Prostate gland (tissue), 2 donors: ENCODE data around the gene METAP2. TPM values are rescaled to one million over a fixed set of nuclear protein-coding genes. Genes with fewer than 3 reads are reported as not detected.
"Not testable (repeated sequence)": the region's sequence is repeated elsewhere in the genome, so short reads cannot be mapped to it uniquely, and the experiment has no call there.

Source experiments
- DNase-seq: peaks from one replicate; pipeline ENCODE4 v3.0.0-alpha.2; 2019; ENCODE audit warnings: low spot score
- H3K27ac ChIP-seq, 2 donors: fragments of 200-600 bp; sonication (generic); 2 replicates each; pipeline ENCODE4 v1.5.1; 2017 to 2019
- H3K27me3 ChIP-seq: fragments of 200-600 bp; sonication (generic); replicated peaks from 2 replicates; pipeline ENCODE4 v1.5.1; 2019; ENCODE audit not compliant: insufficient read depth
- H3K36me3 ChIP-seq, 2 donors: fragments of 200-600 bp; sonication (generic); 1 replicate in 1 of 2; 2 replicates in 1 of 2; pipeline versions ENCODE4 v1.5.1 to v1.8.1; 2017 to 2019
- H3K4me1 ChIP-seq: fragments of 200-600 bp; sonication (generic); replicated peaks from 2 replicates; pipeline ENCODE4 v1.5.1; 2019
- H3K4me3 ChIP-seq, 2 donors: fragments of 200-600 bp; sonication (generic); 2 replicates each; pipeline ENCODE4 v1.5.1; 2017 to 2019
- H3K9me3 ChIP-seq: fragments of 200-600 bp; sonication (generic); 2 replicates; pipeline ENCODE4 v1.5.1; 2017
- POLR2A ChIP-seq: fragments of 450-650 bp; IDR thresholded peaks from one replicate; pipeline ENCODE4 v1.6.1; 2016; ENCODE audit warnings: antibody characterized with exemption, mild to moderate bottlenecking
- POLR2AphosphoS5 ChIP-seq: sonication (generic); formaldehyde crosslinking; IDR thresholded peaks from one replicate; pipeline ENCODE4 v1.6.1; 2017; ENCODE audit warnings: antibody characterized with exemption
- WGBS: methylation state at CpG from one replicate; pipeline ENCODE4 v1.1.5; 2018; 5-methylcytosine and 5-hydroxymethylcytosine counted together
- intact Hi-C: fragments of 100-400 bp; cut with DNase I; formaldehyde crosslinking; loops from one replicate; pipeline ENCODE4 v1.14.2; 2022
- total RNA-seq, 2 donors: library from RNA; depleted of rRNA; stranded (reverse); fragments of >200 nt; gene quantifications; one replicate each; pipeline ENCODE4 v1.1.0, GENCODE V29; 2016
- TF ChIP-seq, protein P1 (sequence below), 4 experiments: fragments of 200-600 bp in 2 of 4; fragments of 450-650 bp in 2 of 4; sonication (generic) in 2 of 4; IDR thresholded peaks; 1 replicate in 3 of 4; 2 replicates in 1 of 4; pipeline ENCODE4 v1.5.1; 2016 to 2019; ENCODE audit warnings: antibody characterized with exemption in 4 of 4, mild to moderate bottlenecking in 2 of 4, moderate library complexity in 2 of 4

Gene METAP2
- total RNA-seq, 2 donors from 2014 or later = 46.4 to 61.7 TPM

- intact Hi-C loops = no loop called here
- 89% methylated on average over 3 of the region's 3 CpGs for WGBS
- TF ChIP-seq, protein P1, sequence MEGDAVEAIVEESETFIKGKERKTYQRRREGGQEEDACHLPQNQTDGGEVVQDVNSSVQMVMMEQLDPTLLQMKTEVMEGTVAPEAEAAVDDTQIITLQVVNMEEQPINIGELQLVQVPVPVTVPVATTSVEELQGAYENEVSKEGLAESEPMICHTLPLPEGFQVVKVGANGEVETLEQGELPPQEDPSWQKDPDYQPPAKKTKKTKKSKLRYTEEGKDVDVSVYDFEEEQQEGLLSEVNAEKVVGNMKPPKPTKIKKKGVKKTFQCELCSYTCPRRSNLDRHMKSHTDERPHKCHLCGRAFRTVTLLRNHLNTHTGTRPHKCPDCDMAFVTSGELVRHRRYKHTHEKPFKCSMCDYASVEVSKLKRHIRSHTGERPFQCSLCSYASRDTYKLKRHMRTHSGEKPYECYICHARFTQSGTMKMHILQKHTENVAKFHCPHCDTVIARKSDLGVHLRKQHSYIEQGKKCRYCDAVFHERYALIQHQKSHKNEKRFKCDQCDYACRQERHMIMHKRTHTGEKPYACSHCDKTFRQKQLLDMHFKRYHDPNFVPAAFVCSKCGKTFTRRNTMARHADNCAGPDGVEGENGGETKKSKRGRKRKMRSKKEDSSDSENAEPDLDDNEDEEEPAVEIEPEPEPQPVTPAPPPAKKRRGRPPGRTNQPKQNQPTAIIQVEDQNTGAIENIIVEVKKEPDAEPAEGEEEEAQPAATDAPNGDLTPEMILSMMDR (IDR thresholded peaks at IDR 0.05) = no peak
- no peak for TF ChIP-seq POLR2AphosphoS5
- TF ChIP-seq POLR2A = no peak
Observed at GRCh38 chr12:95435355-95435754, 38.6 kb upstream of the METAP2 start.

GRCh38 chr12:95437565-95437964 is 36.4 kb upstream of the METAP2 start:
- TF ChIP-seq POLR2A (no peak), POLR2AphosphoS5 (no peak)
- TF ChIP-seq, protein P1 (IDR thresholded peaks at IDR 0.05) = no peak
- no peak for DNase-seq
- H3K27me3 ChIP-seq = no peaks in the 10 kb centered on the region
- no peak overlapping the region for H3K27ac ChIP-seq
- WGBS = 41% methylated on average over 2 of the region's 2 CpGs
- no peak overlapping the region for H3K4me3 ChIP-seq
- no peaks in the 10 kb centered on the region for H3K9me3 ChIP-seq
- H3K36me3 ChIP-seq = no peaks in the 10 kb centered on the region
- intact Hi-C loops = no loop called here
- no peaks in the 10 kb centered on the region for H3K4me1 ChIP-seq

More at GRCh38 chr12:95435355-95435754, 38.6 kb upstream of the METAP2 start:
- Histone ChIP-seq H3K4me3 (no peak overlapping the region), H3K36me3 (no peaks in the 10 kb centered on the region), H3K27me3 (no peaks in the 10 kb centered on the region), H3K4me1 (no peaks in the 10 kb centered on the region), H3K27ac (no peak overlapping the region), H3K9me3 (no peaks in the 10 kb centered on the region)
- DNase-seq = no peak

DNA sequence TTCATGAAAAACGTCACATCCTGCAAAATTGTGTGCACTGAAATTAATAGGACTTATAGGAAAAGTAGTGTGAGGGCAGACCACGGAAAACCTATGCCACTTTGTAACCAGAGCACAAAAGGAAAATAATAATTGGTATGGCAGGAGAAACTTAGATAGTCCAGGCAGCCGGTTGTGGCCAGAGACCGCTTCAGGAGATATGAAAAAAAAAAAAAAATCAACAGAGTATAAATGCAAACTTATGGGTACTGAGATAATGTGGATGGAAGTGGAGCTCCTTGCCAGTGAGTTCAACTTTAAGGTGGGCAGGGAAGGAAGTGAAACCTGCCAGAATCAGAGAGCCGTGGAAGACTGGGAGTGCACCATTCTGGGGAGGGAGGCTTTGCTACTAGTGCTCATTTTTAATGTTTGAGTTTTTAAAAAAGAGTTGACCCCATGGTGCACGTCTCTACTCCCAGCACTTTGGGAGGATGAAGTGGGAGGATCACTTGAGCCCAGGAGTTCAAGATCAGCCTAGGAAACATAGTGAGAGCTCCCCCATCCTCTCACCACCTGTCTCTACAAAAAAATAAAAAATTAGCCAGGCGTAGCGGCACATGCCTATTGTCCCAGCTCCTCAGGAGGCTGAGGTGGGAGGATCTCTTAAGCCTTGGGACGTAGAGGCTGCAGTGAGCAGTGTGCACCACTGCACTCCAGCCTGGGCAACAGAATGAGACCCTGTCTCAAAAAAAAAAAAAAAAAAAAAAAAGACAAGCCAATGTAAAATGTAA is 34.3 kb upstream of the METAP2 start:
- intact Hi-C loops = no loop called here
- no peak overlapping the region for H3K27ac ChIP-seq
- H3K4me3 ChIP-seq = no peak overlapping the region
- no peak for TF ChIP-seq POLR2A
- TF ChIP-seq, protein P1 (IDR thresholded peaks at IDR 0.05) = no peak
- TF ChIP-seq POLR2AphosphoS5 = no peak
- no peaks in the 10 kb centered on the region for H3K27me3 ChIP-seq
- H3K36me3 ChIP-seq = no peaks in the 10 kb centered on the region
- no peaks in the 10 kb centered on the region for H3K4me1 ChIP-seq
- no peak for DNase-seq
- no peaks in the 10 kb centered on the region for H3K9me3 ChIP-seq
- WGBS = 79% methylated on average over 9 of the region's 9 CpGs

DNA sequence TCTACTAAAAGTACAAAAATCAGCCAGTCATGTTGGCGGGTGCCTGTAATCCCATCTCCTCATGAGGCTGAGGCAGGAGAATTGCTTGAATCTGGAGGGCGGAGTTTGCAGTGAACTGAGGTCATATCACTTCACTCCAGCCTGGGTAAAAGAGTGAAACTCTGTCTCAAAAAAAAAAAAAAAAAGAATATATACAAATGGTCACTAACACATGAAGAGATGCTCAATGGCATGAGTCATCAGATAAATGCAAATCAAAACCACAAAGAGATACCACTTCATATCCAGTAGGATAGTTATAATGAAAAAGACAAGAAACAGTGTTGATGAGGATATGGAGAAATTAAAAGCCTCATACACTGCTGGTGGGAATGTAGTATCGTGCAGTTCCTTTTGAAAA is 33.6 kb upstream of the METAP2 start:
- intact Hi-C loops = no loop called here
- TF ChIP-seq POLR2A = no peak
- no peak for TF ChIP-seq POLR2AphosphoS5
- TF ChIP-seq, protein P1 (IDR thresholded peaks at IDR 0.05) = no peak
- Histone ChIP-seq H3K27ac (no peak overlapping the region), H3K9me3 (no peaks in the 10 kb centered on the region), H3K4me3 (no peak overlapping the region), H3K36me3 (no peaks in the 10 kb centered on the region), H3K4me1 (no peaks in the 10 kb centered on the region), H3K27me3 (no peaks in the 10 kb centered on the region)
- 81% methylated on average over 3 of the region's 3 CpGs for WGBS
- no peak for DNase-seq

DNA sequence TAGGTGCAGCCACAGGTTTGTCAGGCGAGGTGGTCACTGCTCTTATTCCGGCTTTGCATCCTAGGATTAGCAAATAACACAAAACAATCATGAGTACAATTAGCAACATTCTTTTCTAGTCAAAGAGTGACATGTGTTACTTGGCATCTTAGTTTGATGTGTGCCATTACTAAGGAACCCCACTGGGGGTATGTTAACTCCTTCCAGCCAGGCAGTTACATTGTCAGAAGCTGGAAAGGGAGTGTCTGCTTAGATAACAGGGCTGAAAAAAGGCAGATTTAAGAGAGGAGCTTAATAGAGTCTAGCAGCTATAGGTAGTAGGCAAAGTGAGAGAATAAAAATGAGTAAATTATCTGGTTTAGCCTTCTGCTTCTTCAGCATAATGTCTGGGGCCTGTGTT is 30.5 kb upstream of the METAP2 start:
- intact Hi-C loops = no loop called here
- TF ChIP-seq POLR2A = no peak
- TF ChIP-seq, protein P1 (IDR thresholded peaks at IDR 0.05) = no peak
- no peak for TF ChIP-seq POLR2AphosphoS5
- no peaks in the 10 kb centered on the region for H3K9me3 ChIP-seq
- no peaks in the 10 kb centered on the region for H3K27me3 ChIP-seq
- no peak overlapping the region for H3K27ac ChIP-seq
- WGBS = 94% methylated on average over 2 of the region's 2 CpGs
- no peak for DNase-seq
- H3K4me1 ChIP-seq = no peaks in the 10 kb centered on the region
- H3K36me3 ChIP-seq = no peaks in the 10 kb centered on the region
- no peak overlapping the region for H3K4me3 ChIP-seq

DNA sequence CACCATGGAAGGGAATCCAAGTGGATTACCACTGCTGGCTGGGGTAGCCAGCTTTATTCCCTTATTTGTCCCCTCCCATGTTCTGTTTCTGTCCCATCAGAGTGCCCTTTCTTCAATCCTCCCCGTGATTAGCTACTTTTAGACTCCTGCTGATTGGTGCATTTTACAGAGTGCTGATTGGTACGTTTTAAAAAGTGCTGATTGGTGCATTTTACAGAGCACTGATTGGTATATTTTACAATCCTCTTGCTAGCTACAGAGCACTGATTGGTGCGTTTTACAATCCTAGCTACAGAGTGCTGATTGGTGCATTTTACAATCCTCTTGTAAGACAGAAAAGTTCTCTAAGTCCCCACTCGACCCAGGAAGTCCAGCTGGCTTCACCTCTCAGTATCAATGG is 28.9 kb upstream of the METAP2 start:
- H3K27ac ChIP-seq, H3K27me3 ChIP-seq, H3K4me3 ChIP-seq, H3K9me3 ChIP-seq, H3K4me1 ChIP-seq, DNase-seq, intact Hi-C loops, H3K36me3 ChIP-seq: not testable (repeated sequence)
- 88% methylated on average over 4 of the region's 4 CpGs for WGBS
